Pons (tissue), 1 donor: Measurements from ENCODE around the gene SNRPA1.

ENCODE experiments used
- DNase-seq: peaks from one replicate; pipeline ENCODE4 v3.0.0-alpha.2; 2016; ENCODE audit warnings: low spot score

SNRPA1 gene

GRCh38 chr15:101318839-101319238 is 23.8 kb upstream of the SNRPA1 start:
- DNase-seq: no peak

- no peak for DNase-seq
These were observed 23.2 kb upstream of the SNRPA1 start for GRCh38 chr15:101318147-101318819.

- no peak for DNase-seq
These were observed 22.4 kb upstream of the SNRPA1 start for GRCh38 chr15:101317336-101317872.

- no peak for DNase-seq
These were observed 21.5 kb upstream of the SNRPA1 start for GRCh38 chr15:101316529-101316928.

GRCh38 chr15:101315736-101316135 is 20.7 kb upstream of the SNRPA1 start:
- DNase-seq: no peak

- no peak for DNase-seq
These were observed 19.5 kb upstream of the SNRPA1 start for GRCh38 chr15:101314336-101315125.

- no peak for DNase-seq
These were observed 18.2 kb upstream of the SNRPA1 start for GRCh38 chr15:101313041-101313761.

GRCh38 chr15:101310508-101310907 is 15.5 kb upstream of the SNRPA1 start:
- DNase-seq: no peak

GRCh38 chr15:101310161-101310480 is 15.1 kb upstream of the SNRPA1 start:
- no peak for DNase-seq

GRCh38 chr15:101309436-101310160 is 14.6 kb upstream of the SNRPA1 start:
- DNase-seq: no peak

- DNase-seq: no peak
These were observed 13.8 kb upstream of the SNRPA1 start for GRCh38 chr15:101308604-101309435.

- DNase-seq: no peak
These were observed 13.0 kb upstream of the SNRPA1 start for GRCh38 chr15:101307897-101308603.

GRCh38 chr15:101307048-101307896 is 12.2 kb upstream of the SNRPA1 start:
- no peak for DNase-seq

GRCh38 chr15:101306341-101307047 is 11.4 kb upstream of the SNRPA1 start:
- DNase-seq: no peak

- DNase-seq: no peak
These were observed 10.8 kb upstream of the SNRPA1 start for GRCh38 chr15:101305820-101306255.

GRCh38 chr15:101303408-101303807 is 8.4 kb upstream of the SNRPA1 start:
- DNase-seq: no peak

- DNase-seq: no peak
These were observed 1.7 kb upstream of the SNRPA1 start for GRCh38 chr15:101296418-101297405.
